Hepatocyte (in vitro differentiated cells): Measurements from ENCODE around the gene C9orf43.

Experiments
- EZH2 ChIP-seq: fragments of 200-600 bp; sonication (generic); IDR thresholded peaks from 2 replicates; pipeline ENCODE4 v1.6.1; 2016; ENCODE audit warnings: antibody characterized with exemption, mild to moderate bottlenecking, borderline replicate concordance
- TF ChIP-seq, protein P1 (sequence below): fragments of 200-600 bp; sonication (generic); IDR thresholded peaks from 2 replicates; pipeline ENCODE4 v1.5.1; 2016; ENCODE audit warnings: antibody characterized with exemption, mild to moderate bottlenecking; ENCODE audit not compliant: poor library complexity

DNA sequence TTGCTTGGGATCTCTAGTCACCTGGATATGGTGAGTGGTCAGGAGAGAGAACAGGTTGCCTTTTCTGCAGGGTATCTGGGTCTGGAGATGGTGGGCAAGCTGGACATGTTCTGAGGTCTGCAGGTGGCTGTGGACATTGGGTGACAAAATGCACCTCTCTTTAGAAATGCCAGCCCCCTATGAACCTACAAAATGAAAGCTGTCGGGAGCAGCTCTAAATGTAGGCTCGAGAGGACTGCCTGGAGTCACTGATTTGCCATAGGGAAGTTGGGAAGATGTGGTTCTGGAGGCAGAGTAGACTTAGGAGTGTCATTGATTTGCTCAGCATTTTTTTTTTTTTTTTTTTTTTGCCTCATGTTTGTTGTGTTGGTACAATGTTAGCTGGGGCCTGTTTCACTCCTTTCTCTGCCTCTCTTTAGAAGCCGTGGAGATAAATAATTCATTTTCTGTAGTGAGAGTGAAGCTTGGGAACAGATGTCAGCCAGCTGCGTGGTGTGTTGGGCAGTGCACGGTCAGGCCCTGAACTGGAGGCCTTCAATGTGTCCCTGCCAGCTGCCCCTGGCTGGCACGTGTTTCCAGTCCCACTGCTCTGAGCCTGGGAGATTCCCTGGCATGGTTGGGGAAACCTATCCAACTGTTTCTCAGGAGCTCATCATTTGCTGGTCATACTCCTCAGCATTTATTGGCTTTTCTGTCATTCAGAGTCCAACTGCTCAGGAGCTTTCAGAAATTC, 58.3 kb downstream of the C9orf43 start:
- TF ChIP-seq, protein P1, sequence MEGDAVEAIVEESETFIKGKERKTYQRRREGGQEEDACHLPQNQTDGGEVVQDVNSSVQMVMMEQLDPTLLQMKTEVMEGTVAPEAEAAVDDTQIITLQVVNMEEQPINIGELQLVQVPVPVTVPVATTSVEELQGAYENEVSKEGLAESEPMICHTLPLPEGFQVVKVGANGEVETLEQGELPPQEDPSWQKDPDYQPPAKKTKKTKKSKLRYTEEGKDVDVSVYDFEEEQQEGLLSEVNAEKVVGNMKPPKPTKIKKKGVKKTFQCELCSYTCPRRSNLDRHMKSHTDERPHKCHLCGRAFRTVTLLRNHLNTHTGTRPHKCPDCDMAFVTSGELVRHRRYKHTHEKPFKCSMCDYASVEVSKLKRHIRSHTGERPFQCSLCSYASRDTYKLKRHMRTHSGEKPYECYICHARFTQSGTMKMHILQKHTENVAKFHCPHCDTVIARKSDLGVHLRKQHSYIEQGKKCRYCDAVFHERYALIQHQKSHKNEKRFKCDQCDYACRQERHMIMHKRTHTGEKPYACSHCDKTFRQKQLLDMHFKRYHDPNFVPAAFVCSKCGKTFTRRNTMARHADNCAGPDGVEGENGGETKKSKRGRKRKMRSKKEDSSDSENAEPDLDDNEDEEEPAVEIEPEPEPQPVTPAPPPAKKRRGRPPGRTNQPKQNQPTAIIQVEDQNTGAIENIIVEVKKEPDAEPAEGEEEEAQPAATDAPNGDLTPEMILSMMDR: no peak
- no peak for TF ChIP-seq EZH2
